Measurements from ENCODE around the gene TPX2. TPM values are rescaled to one million over a fixed set of nuclear protein-coding genes. Genes with fewer than 3 reads are reported as not detected.

TPX2 gene
- total RNA-seq, 1 donor from 2014 or later = 22.6 TPM

- no peak for DNase-seq (ENCODE audit: extremely low spot score, unreplicated experiment)
- Mint-ChIP-seq H3K4me1 (ENCODE audit: unreplicated experiment) (peaks cover 49% of the 10 kb centered on the region), H3K27ac (ENCODE audit: unreplicated experiment) (peak overlapping the region; percentile 60), H3K27me3 (ENCODE audit: unreplicated experiment) (no peaks in the 10 kb centered on the region), H3K4me3 (ENCODE audit: unreplicated experiment) (no peak overlapping the region), H3K36me3 (ENCODE audit: unreplicated experiment) (peaks cover 11% of the 10 kb centered on the region), H3K9me3 (ENCODE audit: unreplicated experiment) (no peaks in the 10 kb centered on the region)
- TF ChIP-seq CTCF (IDR thresholded peaks at IDR 0.05) = no peak
Measured at GRCh38 chr20:31693987-31694661, 45.0 kb upstream of the TPX2 start.

- H3K9me3 Mint-ChIP-seq (ENCODE audit: unreplicated experiment) = no peaks in the 10 kb centered on the region
- no peak for TF ChIP-seq CTCF (IDR thresholded peaks at IDR 0.05)
- DNase-seq (ENCODE audit: extremely low spot score, unreplicated experiment) = no peak
- no peaks in the 10 kb centered on the region for H3K27me3 Mint-ChIP-seq (ENCODE audit: unreplicated experiment)
- peaks cover 11% of the 10 kb centered on the region for H3K36me3 Mint-ChIP-seq (ENCODE audit: unreplicated experiment)
- H3K4me1 Mint-ChIP-seq (ENCODE audit: unreplicated experiment) = peaks cover 57% of the 10 kb centered on the region
- no peak overlapping the region for H3K4me3 Mint-ChIP-seq (ENCODE audit: unreplicated experiment)
- H3K27ac Mint-ChIP-seq (ENCODE audit: unreplicated experiment) = peak overlapping the region; percentile 48
Measured at GRCh38 chr20:31694842-31695593, 44.1 kb upstream of the TPX2 start.

GRCh38 chr20:31695849-31696804 is 43.0 kb upstream of the TPX2 start:
- peaks cover 59% of the 10 kb centered on the region for H3K4me1 Mint-ChIP-seq (ENCODE audit: unreplicated experiment)
- peak overlapping the region; percentile 39 for H3K27ac Mint-ChIP-seq (ENCODE audit: unreplicated experiment)
- peaks cover 13% of the 10 kb centered on the region for H3K36me3 Mint-ChIP-seq (ENCODE audit: unreplicated experiment)
- no peak overlapping the region for H3K4me3 Mint-ChIP-seq (ENCODE audit: unreplicated experiment)
- no peaks in the 10 kb centered on the region for H3K9me3 Mint-ChIP-seq (ENCODE audit: unreplicated experiment)
- DNase-seq (ENCODE audit: extremely low spot score, unreplicated experiment) = no peak
- TF ChIP-seq CTCF (IDR thresholded peaks at IDR 0.05) = no peak
- H3K27me3 Mint-ChIP-seq (ENCODE audit: unreplicated experiment) = no peaks in the 10 kb centered on the region

- Mint-ChIP-seq H3K9me3 (ENCODE audit: unreplicated experiment) (no peaks in the 10 kb centered on the region), H3K4me3 (ENCODE audit: unreplicated experiment) (no peak overlapping the region), H3K36me3 (ENCODE audit: unreplicated experiment) (peaks cover 13% of the 10 kb centered on the region), H3K4me1 (ENCODE audit: unreplicated experiment) (peaks cover 55% of the 10 kb centered on the region), H3K27me3 (ENCODE audit: unreplicated experiment) (no peaks in the 10 kb centered on the region), H3K27ac (ENCODE audit: unreplicated experiment) (peak overlapping the region; percentile 95)
- no peak for TF ChIP-seq CTCF (IDR thresholded peaks at IDR 0.05)
- no peak for DNase-seq (ENCODE audit: extremely low spot score, unreplicated experiment)
Measured at GRCh38 chr20:31698243-31698802, 40.8 kb upstream of the TPX2 start.

Data from osteocyte (in vitro differentiated cells).